ENCODE data around the gene ATXN2.

DNA sequence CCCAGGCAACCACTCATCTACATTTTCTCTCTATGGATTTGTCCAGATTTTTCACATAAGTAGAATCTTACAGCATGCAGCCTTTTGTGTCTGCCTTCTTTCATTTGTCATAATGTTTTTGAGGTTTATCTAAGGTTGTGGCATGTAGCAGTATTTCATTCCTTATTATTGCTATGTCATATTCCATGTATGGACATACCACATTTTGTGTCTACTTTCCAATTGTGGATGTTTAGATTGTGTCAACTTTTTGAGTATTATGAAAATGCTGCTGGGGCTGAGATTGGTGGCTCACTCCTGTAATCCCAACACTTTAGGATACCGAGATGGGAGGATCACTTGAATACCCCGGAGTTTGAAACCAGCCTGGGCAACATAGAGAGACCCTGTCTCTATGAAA, 3.2 kb upstream of the ATXN2 start:
- TF ChIP-seq CTCF (IDR thresholded peaks at IDR 0.05 in 4 of 5, conservative IDR thresholded peaks at IDR 0.05 in 1 of 5) (no peak), POLR2A (IDR thresholded peaks at IDR 0.05) (no peak)
